GM18873 (cell line): Measurements from ENCODE around the gene SLC25A41.
"Not testable (repeated sequence)": the region's sequence is repeated elsewhere in the genome, so short reads cannot be mapped to it uniquely, and the experiment has no call there.

Experiments used
- ATAC-seq: cut with Tn5 transposase; IDR thresholded peaks from one replicate; pipeline ENCODE4 v1.9.1; 2021; ENCODE audit warnings: mild to moderate bottlenecking, moderate library complexity, moderate number of reproducible peaks; ENCODE audit not compliant: unreplicated experiment, low FRiP score

Gene SLC25A41

DNA sequence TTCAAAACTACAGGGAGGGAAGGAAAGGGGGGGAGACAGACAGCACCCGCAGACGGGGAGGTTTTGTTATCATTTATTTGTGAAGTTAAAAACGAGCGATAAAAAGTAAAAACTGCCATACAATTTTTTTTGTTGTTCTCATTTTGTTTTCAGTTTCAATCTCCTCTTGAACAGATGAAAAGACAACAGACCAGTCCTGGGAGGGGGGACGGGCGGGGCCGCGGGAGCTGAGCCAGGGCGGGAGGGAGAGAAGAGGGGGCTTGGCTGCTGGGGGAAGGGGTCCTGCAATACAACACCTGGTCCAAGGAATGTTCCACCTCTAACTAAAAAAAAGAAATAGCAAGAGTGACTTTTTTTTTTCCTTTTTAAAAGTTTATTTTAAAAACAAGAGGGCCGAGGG is 20.3 kb downstream of the SLC25A41 start:
- ATAC-seq = no peak

DNA sequence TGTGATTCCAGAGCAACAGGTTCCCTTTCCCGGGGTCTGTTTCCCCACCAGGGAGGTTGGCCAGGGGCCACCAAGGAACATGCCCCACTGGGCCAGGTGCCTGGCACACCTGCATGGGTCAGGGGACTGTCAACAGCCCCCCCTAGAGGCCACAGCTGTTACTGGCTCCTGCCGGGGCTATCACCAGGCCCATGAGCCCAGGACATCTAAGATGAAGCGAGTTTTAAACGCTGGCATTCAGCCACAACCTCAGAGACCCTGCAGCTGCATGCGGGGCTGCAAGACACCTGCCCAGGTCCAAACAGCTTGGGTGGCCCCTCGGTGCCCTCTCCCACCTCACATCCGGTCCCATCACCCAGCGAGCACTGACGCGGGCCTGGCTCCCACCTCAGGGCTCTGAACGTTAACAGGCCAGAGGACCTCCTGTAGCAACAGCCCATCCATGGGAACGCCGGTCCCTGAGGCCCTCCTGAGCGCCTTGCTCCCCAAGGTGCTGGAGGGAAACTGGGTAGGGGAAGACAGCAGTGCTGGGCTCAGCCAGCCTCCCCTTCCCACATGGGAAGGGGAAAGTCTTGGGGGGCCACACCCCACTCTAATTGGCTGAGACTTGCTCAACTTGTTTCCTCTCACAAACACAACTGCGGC is 21.0 kb downstream of the SLC25A41 start:
- ATAC-seq = no peak

DNA sequence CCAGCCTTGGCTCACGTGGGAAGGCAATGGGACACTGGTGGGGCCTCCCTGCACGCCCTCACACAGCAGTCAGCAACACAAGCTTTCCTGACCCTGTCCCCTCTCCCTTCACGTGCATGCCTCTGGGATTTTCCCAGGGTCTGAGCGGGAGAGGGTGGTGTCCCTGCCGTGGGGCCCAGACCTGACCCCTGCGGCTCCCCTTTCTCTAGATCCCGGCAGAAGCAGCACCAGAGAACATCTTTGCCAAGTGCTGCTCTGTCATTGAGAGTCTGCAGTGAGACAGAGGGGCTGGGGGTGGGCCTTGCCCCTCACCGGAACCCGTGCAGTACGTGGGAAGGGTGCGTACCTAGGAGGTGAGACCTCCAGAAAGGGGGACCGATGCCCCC is 21.5 kb downstream of the SLC25A41 start:
- no peak for ATAC-seq

DNA sequence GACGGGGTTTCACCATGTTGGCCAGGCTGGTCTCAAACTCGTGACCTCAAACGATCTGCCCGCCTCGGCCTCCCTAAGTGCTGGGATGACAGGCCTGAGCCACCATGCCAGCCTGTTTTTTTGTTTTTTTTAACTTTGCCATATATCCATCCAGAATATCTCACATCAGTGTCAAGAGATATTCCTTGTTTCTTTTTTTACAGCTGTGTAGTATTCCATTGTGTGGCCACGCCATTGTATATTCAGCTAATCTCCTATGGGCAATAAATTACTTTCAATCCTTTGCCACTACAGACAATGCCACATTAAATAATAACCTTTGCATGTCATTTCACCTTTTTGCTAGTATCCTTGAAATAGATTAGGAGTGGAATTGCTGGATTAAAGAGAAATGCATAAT is 24.2 kb downstream of the SLC25A41 start:
- ATAC-seq = no peak

DNA sequence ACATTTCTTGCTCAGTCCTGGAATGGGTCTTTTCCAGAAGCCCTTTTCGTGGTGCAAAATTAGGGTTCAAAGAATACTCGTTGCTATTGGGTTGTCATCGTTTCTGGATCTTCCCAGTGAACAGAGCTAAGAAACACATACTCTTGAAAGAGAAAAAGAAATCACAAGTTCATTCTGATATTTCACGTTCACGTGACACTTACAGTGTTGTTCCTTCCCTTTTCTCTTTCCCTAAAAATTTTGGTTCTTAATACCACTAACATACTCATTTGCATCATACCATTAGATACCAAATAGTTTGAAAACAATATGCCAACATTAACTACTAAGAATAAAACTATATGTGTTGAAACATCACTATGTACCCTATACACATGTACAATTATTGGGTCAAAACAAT is 27.2 kb downstream of the SLC25A41 start:
- no peak for ATAC-seq

DNA sequence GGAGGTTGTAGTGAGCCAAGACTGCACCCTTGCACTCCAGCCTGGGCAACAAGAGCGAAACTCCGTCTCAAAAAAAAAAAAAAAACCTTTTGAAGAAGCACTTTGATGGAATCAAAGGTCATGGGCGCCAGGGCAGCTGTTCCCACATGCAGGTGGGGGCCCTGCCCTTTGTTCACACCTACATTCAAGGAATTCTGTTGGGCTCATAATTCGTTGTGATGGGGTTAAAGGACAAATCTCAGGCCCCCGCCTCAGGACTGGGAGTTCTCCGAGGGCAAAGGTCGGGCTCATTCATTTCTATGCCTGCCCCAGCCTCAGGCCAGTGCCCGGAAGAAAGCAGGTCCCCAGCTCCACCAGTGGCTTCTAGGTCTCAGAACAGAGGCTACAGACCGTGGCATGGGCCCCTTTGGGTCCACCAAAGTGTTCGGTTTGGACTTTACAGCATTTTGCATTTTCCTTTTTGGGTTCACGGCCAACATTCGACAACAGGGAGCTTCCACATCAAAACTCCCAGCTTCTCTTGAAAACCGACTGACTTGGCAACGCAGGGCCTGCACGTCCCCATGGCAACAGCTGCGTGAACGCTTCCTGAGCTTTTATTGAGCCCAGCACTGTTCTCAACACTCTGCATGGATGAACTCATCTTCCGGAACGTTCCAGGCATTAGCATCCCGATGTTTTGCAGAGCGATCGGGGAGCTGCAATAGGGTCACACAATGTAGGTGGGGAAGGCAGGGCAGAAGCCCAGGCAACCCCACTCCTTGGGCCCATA is 30.5 kb downstream of the SLC25A41 start:
- no peak for ATAC-seq

DNA sequence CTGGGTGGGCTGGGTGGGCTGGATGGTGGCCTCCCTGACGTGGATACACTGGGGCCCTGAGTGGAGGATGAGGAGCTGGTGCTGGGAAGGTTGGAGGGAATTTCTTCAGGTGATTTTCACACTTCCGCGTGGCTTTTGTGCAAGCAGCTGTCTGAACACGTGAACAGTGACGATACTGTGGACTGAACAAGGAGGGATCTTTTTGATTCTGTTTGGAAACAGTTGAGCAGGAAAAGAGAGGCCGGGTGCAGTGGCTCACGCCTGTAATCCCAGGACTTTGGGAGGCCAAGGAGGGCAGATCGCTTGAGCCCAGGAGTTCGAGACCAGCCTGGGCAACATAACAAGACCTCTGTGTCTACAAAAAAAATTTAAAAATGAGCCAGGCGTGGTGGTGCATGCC is 31.5 kb downstream of the SLC25A41 start:
- ATAC-seq = no peak

DNA sequence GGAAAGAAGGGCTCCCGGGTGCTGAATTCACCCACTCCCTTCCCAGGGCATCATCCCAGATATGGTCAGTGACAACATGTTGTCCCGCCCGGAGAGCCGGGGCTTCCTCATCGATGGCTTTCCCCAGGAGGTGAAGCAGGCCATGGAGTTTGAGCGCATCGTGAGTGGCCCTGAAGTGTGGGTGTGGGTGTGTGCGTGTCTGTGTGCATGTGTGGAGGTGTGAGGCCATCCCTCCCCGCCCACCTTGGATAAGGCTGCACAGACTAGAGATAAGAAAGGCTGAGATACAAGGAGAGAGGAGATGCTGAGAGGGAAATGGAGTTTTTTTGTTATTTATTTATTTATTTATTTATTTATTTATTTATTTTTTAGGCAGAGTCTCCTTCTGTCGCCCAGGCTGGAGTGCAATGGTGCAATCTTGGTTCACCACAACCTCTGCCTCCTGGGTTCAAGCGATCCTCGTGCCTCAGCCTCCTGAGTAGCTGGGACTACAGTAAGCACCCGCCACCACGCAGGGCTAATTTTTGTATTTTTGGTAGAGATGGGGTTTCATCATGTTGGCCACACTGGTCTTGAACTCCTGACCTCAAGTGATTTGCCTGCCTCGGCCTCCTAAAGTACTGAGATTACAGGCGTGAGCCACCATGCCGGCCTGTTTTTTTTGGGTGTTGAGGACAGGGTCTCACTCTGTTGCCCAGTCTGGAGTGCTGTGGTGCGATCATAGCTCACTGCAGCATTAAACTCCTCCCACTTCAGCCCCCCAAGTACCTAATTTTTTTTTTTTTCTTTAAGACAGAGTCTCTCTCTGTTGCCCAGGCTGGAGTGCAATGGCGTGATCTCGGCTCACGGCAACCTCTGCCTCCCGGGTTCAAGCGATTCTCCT is 33.3 kb downstream of the SLC25A41 start:
- ATAC-seq = not testable (repeated sequence)

DNA sequence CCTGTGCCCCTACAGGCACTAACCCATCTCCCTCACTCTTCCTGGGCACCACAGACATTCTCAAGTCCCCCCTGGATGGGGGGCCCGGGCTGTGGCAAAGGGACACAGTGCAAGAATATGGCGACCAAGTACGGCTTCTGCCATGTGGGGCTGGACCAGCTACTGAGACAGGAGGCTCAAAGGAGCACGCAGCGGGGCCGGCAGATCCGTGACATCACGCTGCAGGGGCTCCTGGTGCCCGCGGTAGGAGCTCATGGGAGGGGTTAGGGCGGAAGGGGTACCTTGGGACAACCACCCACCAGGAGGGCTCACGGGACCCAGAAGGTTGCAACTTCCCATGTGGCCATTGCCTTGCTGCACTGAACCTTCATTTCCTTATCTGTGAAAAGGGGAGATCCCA is 37.3 kb downstream of the SLC25A41 start:
- ATAC-seq = no peak

DNA sequence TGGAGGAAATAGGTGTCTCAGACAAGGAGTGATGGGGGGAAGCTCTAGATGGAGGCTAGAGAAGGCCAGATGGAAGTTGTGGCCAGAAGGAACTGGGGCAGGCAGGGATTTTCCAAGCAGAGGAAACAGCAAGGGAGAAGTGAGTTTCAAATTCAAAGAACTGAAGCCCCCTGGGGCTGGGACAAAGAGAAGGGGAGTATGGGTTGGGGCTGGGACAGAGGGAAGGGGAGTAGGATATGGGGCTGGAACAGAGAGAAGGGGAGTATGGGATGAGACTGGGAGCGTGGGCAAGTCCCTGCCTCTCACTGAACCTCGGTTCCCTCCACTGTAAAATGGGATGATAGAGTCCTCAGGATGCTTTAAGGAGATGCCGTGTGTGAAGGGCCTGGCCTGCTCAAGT is 38.7 kb downstream of the SLC25A41 start:
- no peak for ATAC-seq

DNA sequence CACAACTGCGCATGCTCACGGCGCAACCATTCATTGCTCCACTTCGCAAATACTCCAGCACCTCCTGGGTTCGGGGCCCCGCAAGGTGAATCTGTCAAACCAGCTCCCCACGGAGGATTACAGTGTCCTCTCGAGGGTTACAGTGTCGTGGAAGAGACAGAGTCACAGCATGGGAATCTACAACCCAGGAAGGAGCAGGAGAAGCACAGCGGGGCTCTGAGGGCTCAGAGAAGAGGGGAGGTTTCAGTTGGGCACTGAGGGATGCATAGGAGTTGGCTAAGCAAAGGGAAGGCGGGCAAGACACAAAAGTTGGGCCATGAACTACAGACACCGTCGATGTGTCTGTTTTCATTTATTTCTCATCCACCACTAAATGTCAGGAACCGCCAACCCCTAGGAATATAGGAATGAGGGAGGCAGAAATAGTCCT is 39.6 kb downstream of the SLC25A41 start:
- no peak for ATAC-seq

DNA sequence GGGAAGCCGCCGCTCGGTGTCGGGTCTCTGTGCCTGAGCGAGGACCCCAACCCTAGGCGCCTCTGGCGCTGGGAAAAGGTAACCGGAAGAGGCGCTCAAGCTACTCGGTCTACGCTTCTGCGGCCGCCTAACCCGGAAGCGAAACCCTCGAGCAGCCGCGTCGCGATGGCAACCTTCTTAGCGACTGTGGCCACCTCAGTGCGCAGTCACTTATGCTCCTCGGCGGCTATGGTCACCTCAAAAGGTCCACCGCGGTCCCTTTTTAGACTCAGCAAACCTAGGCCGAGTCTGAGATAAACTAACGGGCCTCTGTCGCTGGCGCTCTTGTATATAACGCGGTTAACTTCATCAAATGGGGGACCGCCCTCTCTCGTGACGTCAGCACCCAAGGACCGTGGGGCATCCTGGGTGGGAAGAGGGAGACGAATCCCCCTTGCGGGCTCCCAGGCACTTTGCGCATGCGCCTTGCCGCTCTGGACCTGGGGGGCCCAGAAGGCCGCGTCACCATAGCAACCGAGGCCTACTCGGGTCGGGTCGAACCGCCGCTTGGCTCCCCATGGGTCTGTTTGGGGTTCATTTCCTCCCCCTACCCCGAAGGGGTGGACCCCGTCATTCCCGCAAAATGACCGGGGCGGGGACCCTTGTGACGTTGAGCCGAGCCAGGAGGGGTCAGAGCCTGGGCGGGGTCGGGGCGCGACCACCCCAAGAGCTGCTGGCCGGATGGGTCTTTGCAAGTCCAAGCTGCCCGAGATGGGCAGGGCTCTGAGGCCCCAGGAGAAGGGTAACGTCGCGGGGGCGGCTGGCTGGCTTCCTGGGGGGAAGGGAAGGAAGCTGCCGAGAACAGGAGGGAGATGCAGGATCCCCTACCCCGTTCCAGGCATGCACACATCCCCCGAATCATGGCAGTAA is 40.2 kb downstream of the SLC25A41 start, which contains the start of gene GTF2F1:
GTF2F1 (minus strand) TSS at position 91 of the 909 bp plus-strand sequence. CDS start 169 bp downstream, outside the sequence.
- peak; percentile 72 for ATAC-seq

DNA sequence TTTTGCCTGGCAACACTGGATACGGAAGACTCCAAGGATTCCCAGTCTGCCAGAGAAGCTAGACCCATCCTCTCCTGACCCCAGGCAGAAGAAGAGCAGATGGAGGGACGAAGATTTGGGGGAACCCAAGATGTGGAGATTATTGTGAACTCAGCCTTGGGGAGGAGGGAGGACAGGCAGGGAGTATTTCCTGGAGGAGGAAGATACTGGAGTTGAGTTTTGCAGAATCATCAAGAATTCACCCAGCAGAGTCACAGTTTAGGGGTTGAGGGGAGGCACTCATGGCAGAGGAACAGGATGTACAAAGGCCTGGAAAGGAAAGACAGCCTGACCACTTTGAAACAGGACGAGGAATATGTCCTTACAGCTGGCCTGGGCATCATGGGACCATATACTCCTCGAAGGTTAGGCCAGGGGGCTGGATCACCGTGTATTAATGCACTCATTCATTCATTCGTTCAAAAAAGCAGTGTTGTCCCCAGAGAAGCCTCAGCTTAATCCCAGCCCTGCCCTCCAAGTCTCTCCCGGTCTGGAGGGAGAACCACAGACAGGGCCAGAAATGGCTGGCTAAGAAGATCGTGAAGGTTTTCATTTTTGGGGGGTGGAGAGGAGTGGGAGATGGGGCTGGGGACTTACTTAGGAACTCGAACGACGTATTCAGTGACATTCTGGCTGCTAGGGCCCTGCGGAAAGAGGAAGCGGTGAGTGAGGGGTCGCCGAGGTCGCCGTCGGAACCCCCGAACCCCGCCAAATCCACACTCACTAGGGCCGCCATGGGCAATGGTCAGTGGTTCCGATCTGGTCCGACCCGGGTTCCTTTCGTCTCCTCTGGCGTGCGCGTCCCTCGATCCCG is 41.1 kb downstream of the SLC25A41 start:
- ATAC-seq = no peak

DNA sequence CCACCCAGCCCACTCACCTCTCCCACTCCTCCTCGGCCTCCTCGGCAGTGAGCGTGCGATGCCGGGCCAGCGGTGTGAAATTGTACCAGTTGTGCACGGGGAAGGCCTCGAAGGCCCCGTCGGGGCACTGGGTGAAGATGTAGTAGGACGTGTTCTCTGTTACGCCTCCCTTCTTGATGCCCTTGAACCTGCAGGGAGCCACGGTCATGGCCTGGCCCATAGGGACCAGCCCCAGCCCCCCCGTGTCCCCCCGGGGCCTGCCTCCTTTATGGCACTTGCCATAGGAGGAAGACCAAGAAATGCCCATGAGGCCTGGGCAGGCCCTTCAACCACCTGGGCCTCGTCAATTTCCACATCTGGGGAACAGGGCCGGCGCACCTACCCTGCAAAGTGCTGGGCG is 46.2 kb downstream of the SLC25A41 start:
- ATAC-seq = no peak

DNA sequence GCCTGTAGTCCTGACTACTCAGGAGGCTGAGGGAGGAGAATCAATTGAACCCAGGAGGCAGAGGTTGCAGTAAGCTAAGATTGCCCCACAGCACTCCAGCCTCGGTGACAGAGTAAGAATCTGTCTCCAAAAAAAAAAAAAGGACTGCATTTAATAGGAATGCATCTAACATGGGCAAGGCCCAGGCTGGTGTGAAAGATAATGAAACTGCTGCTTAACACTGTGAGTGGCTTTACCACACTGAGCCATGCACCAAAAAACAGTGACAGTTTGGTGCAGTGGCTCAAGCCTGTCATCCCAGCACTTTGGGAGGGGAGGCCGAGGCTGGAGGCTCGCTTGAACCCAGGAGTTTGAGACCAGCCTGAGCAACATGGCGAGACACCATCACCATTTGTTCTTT is 49.2 kb downstream of the SLC25A41 start:
- no peak for ATAC-seq

DNA sequence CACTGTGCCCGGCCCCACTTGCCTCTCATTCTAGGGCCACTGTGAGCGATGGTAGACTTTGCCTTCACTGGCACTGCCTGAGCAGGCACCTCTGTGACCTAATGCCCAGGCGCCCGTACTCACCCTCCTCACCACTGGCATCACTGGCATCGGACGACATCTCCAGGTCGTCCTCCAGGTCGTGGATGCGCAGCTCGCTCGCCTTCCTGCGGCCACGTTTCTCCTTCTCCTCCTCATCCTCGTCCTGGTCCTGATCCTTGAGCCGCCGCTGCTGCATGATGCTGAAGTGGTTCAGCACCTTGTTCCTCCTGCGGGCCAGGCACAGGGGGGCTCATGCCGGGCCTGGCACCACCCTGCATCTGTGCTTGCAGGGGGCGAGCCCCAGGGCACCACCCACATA is 50.4 kb downstream of the SLC25A41 start:
- ATAC-seq = no peak

DNA sequence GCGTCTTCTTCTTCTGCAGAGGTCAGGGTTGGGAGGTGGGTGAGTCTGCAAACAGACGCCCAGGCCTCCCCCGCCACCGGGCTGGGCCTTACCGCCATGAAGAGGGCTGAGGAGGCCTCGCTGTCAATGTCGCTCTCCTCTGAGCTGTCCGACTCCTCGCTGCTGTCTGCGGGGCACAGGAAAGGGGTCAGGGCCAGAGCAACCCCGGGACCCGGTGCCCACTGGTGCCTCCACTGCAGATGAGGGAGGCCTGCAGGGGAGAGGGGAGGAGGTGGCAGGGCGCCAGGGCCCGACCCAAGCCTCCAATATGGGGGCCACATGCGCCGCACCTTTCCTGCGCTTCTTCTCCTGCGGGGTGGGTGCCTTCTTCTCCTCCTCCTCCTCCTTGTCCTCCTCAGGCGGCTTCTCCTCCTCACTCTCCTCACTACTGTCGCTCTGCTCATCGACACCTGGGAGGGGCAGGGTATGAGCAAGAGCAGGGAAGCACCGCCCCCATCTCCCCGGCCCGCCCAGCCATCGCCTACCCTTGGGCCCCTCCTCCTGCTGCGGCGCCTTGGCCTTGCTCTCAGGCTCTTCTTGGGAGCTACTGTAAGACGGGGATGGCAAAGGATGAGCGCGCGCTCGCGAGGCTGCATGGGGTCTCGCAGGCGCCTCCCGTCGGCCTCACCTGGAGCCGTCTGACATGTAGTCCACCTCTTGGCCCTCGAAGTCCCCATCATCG is 52.4 kb downstream of the SLC25A41 start:
- no peak for ATAC-seq

DNA sequence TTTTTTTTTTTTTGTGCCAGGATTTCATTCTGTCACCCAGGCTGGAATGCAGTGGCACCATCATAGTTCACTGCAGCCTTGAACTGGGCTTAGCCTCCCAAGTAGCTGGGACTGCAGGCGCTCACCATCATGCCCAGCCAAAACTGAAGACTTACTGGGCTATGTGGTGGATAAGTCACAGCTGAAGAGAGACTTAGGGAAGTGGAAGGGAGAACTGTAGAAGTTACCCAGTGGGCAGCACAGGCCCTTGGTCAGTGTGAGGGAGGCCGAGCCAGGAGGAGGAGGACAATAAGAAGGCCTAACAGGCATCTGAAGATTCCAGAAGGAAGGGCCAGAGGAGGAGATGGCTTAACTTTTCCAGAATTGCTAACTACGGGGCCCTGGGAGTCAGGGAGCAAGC is 53.8 kb downstream of the SLC25A41 start:
- no peak for ATAC-seq

DNA sequence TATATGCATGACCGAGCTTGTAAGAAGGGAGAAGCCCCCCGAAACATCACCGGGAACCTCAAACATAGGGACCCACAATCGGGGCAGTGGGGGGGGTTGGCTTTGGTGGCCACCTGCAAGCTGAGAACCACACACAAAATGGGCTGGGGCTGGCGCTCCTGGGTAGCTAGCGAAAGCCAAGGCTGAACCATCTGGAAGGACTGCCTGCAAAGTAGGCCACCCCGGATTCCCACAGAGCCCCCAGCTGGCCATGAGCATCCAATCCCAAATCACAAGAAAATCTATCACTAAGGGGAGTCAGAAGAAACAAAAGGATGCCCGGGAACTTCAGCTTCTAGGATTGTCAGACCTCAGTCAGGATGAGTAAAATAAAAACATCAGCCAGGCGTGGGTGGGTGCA is 55.1 kb downstream of the SLC25A41 start:
- no peak for ATAC-seq
